IMR-90 (cell line): ENCODE data around the gene ID2. TPM values are rescaled to one million over a fixed set of nuclear protein-coding genes. Genes with fewer than 3 reads are reported as not detected.

Experiments
- ATAC-seq: fragments of 200-7000 bp; cut with Tn5 transposase; 2 replicates; pipeline ENCODE4 v1.9.1; 2020; ENCODE audit warnings: low read depth, mild to moderate bottlenecking, moderate library complexity
- BruUV-seq: library from RNA; stranded (reverse); fragments of 400-500 nt; replicated peaks from 2 replicates; lab custom pipeline; 2021; lab: Mats Ljungman, UMichigan
- CTCF ChIA-PET: fragments of 300-600 bp; formaldehyde crosslinking; extraction: SDS; loops from one replicate; lab custom pipeline; 2021; ENCODE audit warnings: antibody characterized with exemption; lab: Yijun Ruan, JAX
- POLR2A ChIA-PET: fragments of 300-600 bp; sonication (Branson Sonifier 250); formaldehyde crosslinking; loops from one replicate; lab custom pipeline; 2022; ENCODE audit warnings: antibody characterized with exemption; ENCODE audit not compliant: unreplicated experiment; lab: Charles Lee
- DNase-seq: peaks from one replicate; pipeline ENCODE4 v3.0.0; 2013
- H2AFZ ChIP-seq: replicated peaks from 2 replicates; pipeline ENCODE3; 2013; ENCODE audit warnings: low read length, mild to moderate bottlenecking; ENCODE audit not compliant: poor library complexity
- H2AK5ac ChIP-seq: 2 replicates; pipeline ENCODE4 v1.6.1; 2013; ENCODE audit warnings: low read depth, low read length, inconsistent platforms
- H2AK9ac ChIP-seq: replicated peaks from 2 replicates; pipeline ENCODE3; 2013; ENCODE audit warnings: mild to moderate bottlenecking, low read depth, low read length, moderate library complexity; ENCODE audit not compliant: poor library complexity
- H2BK120ac ChIP-seq: 2 replicates; pipeline ENCODE4 v1.6.1; 2013; ENCODE audit warnings: low read depth, low read length, inconsistent platforms
- H2BK15ac ChIP-seq: 3 replicates; pipeline ENCODE4 v1.6.1; 2013; ENCODE audit warnings: low read depth, low read length, inconsistent platforms
- H2BK20ac ChIP-seq: 2 replicates; pipeline ENCODE4 v1.6.1; 2013; ENCODE audit warnings: low read depth, mild to moderate bottlenecking, inconsistent platforms, low read length, moderate library complexity
- H2BK5ac ChIP-seq: 2 replicates; pipeline ENCODE4 v1.6.1; 2013; ENCODE audit warnings: mild to moderate bottlenecking, low read depth, low read length, inconsistent platforms; ENCODE audit not compliant: poor library complexity, severe bottlenecking
- H3K14ac ChIP-seq: replicated peaks from 2 replicates; pipeline ENCODE4 v1.6.1; 2013; ENCODE audit warnings: low read depth, low read length, inconsistent platforms
- H3K18ac ChIP-seq: 2 replicates; pipeline ENCODE4 v1.6.1; 2013; ENCODE audit warnings: low read depth, low read length, control low read depth
- H3K23ac ChIP-seq: 2 replicates; pipeline ENCODE4 v1.6.1; 2013; ENCODE audit warnings: low read depth, low read length, inconsistent platforms
- H3K27ac ChIP-seq: 2 replicates; pipeline ENCODE4 v1.5.1; 2013; ENCODE audit warnings: mild to moderate bottlenecking, control low read depth, low read length; ENCODE audit not compliant: insufficient read depth
- H3K27me3 ChIP-seq: 2 replicates; pipeline ENCODE4 v1.6.1; 2013; ENCODE audit warnings: low read length; ENCODE audit not compliant: control insufficient read depth, insufficient read depth
- H3K36me3 ChIP-seq: 2 replicates; pipeline ENCODE4 v1.6.1; 2013; ENCODE audit warnings: low read length, mixed read lengths; ENCODE audit not compliant: control insufficient read depth, insufficient read depth
- H3K4ac ChIP-seq: 2 replicates; pipeline ENCODE4 v1.6.1; 2013; ENCODE audit warnings: low read depth, low read length, inconsistent platforms
- H3K4me1 ChIP-seq: 2 replicates; pipeline ENCODE4 v1.6.1; 2013; ENCODE audit warnings: low read length, mixed read lengths; ENCODE audit not compliant: control insufficient read depth, insufficient read depth
- H3K4me2 ChIP-seq: 2 replicates; pipeline ENCODE4 v1.6.1; 2013; ENCODE audit warnings: low read depth, mild to moderate bottlenecking, control low read depth, low read length, moderate library complexity
- H3K4me3 ChIP-seq: 2 replicates; pipeline ENCODE4 v1.5.1; 2013; ENCODE audit warnings: low read depth, mild to moderate bottlenecking, control low read depth, low read length, moderate library complexity; ENCODE audit not compliant: insufficient read depth
- H3K56ac ChIP-seq: 2 replicates; pipeline ENCODE4 v1.6.1; 2013; ENCODE audit warnings: low read length, inconsistent platforms; ENCODE audit not compliant: insufficient read depth; ENCODE audit errors: extremely low read depth
- H3K79me1 ChIP-seq, 2 experiments: 2 replicates each; pipeline ENCODE4 v1.6.1; 2013; ENCODE audit warnings: low read length in 2 of 2, inconsistent platforms in 1 of 2, low read depth in 1 of 2
- H3K9ac ChIP-seq: 2 replicates; pipeline ENCODE4 v1.6.1; 2013; ENCODE audit warnings: low read depth, low read length, control low read depth
- H3K9me1 ChIP-seq: 2 replicates; pipeline ENCODE4 v1.6.1; 2013; ENCODE audit warnings: low read length, inconsistent platforms; ENCODE audit not compliant: insufficient read depth
- H3K9me3 ChIP-seq: 2 replicates; pipeline ENCODE4 v1.6.1; 2013; ENCODE audit warnings: low read length; ENCODE audit not compliant: control insufficient read depth, insufficient read depth
- H4K20me1 ChIP-seq: 2 replicates; pipeline ENCODE4 v1.6.1; 2013; ENCODE audit warnings: low read length, inconsistent platforms; ENCODE audit not compliant: insufficient read depth
- H4K5ac ChIP-seq: 2 replicates; pipeline ENCODE4 v1.6.1; 2013; ENCODE audit warnings: mild to moderate bottlenecking, low read depth, low read length, control low read depth
- H4K8ac ChIP-seq, 2 experiments: 2 replicates each; pipeline ENCODE4 v1.6.1; 2013; ENCODE audit warnings: low read depth in 2 of 2, low read length in 2 of 2, control low read depth in 1 of 2, inconsistent platforms in 1 of 2
- H4K91ac ChIP-seq: 2 replicates; pipeline ENCODE4 v1.6.1; 2013; ENCODE audit warnings: low read depth, low read length, inconsistent platforms; ENCODE audit not compliant: insufficient read depth
- BHLHE40 ChIP-seq: fragments of 150-350 bp; IDR thresholded peaks from 2 replicates; pipeline ENCODE4 v1.6.1; 2016; ENCODE audit warnings: mild to moderate bottlenecking, low read depth, low read length
- CEBPB ChIP-seq: IDR thresholded peaks from 2 replicates; pipeline ENCODE4 v1.6.1; 2012; ENCODE audit warnings: low read depth, low read length, improper control_type of control experiment
- CHD1 ChIP-seq: IDR thresholded peaks from 2 replicates; pipeline ENCODE4 v1.6.1; 2012; ENCODE audit warnings: low read depth, low read length, improper control_type of control experiment
- MAFK ChIP-seq: IDR thresholded peaks from 2 replicates; pipeline ENCODE4 v1.6.1; 2012; ENCODE audit warnings: low read depth, low read length, improper control_type of control experiment
- MAZ ChIP-seq: IDR thresholded peaks from 2 replicates; pipeline ENCODE4 v1.6.1; 2012; ENCODE audit warnings: low read depth, mild to moderate bottlenecking, low read length, improper control_type of control experiment, moderate library complexity, borderline replicate concordance
- MXI1 ChIP-seq: IDR thresholded peaks from 2 replicates; pipeline ENCODE4 v1.6.1; 2012; ENCODE audit warnings: low read depth, mild to moderate bottlenecking, low read length, moderate library complexity, borderline replicate concordance
- NFE2L2 ChIP-seq: fragments of 150-350 bp; IDR thresholded peaks from 2 replicates; pipeline ENCODE4 v1.6.1; 2016; ENCODE audit warnings: low read depth, mild to moderate bottlenecking, low read length
- POLR2A ChIP-seq: IDR thresholded peaks from 2 replicates; pipeline ENCODE4 v1.6.1; 2012; ENCODE audit warnings: mild to moderate bottlenecking, low read depth, low read length
- RAD21 ChIP-seq: IDR thresholded peaks from 2 replicates; pipeline ENCODE4 v1.6.1; 2012; ENCODE audit warnings: low read length, improper control_type of control experiment
- RCOR1 ChIP-seq: IDR thresholded peaks from 2 replicates; pipeline ENCODE4 v1.6.1; 2012; ENCODE audit warnings: mild to moderate bottlenecking, low read length, improper control_type of control experiment; ENCODE audit not compliant: insufficient replicate concordance
- RFX5 ChIP-seq: IDR thresholded peaks from 2 replicates; pipeline ENCODE4 v1.8.0; 2012; ENCODE audit warnings: low read depth, mild to moderate bottlenecking, low read length, moderate library complexity
- SMC3 ChIP-seq: fragments of 150-350 bp; IDR thresholded peaks from 2 replicates; pipeline ENCODE4 v1.6.1; 2016; ENCODE audit warnings: low read depth, mild to moderate bottlenecking, antibody characterized with exemption, low read length, moderate library complexity
- WGBS, 2 experiments: methylation state at CpG; one replicate each; pipeline versions ENCODE4 v1.1.5 to v1.1.7; 2013; ENCODE audit warnings: missing lambda C conversion rate in 2 of 2; ENCODE audit not compliant: insufficient read length in 1 of 2; ENCODE audit errors: extremely low coverage in 2 of 2; 5-methylcytosine and 5-hydroxymethylcytosine counted together
- dilution Hi-C: fragments of 300-500 bp; cut with HindIII; formaldehyde crosslinking; loops from one replicate; pipeline ENCODE4 v1.14.3; 2018; ENCODE audit warnings: low sequenced_read_pairs; ENCODE audit not compliant: unreplicated experiment
- in situ Hi-C: fragments of 300-500 bp; cut with MboI; formaldehyde crosslinking; loops from 3 replicates; pipeline ENCODE4 v1.14.3; 2019; ENCODE audit warnings: low sequenced_read_pairs, inconsistent platforms, mixed read lengths
- intact Hi-C: fragments of 100-400 bp; cut with micrococcal nuclease; formaldehyde crosslinking; loops from 2 replicates; pipeline ENCODE4 v1.10.0; 2022
- polyA plus RNA-seq, 3 experiments: library from polyadenylated mRNA; depleted of rRNA; stranded (reverse); fragments of >200 nt; gene quantifications; 2 replicates each; pipeline ENCODE4 v1.2.3, GENCODE V29; 2012; ENCODE audit warnings: low replicate concordance in 1 of 3
- total RNA-seq: library from RNA; depleted of rRNA; stranded (reverse); fragments of >200 nt; gene quantifications from 2 replicates; pipeline ENCODE4 v1.2.3, GENCODE V29; 2012
- TF ChIP-seq, protein P1 (sequence below): fragments of 150-350 bp; IDR thresholded peaks from 2 replicates; pipeline ENCODE4 v1.6.1; 2017; ENCODE audit warnings: mild to moderate bottlenecking, antibody characterized with exemption, low read length, low read depth
- TF ChIP-seq, protein P2 (sequence below): fragments of 150-350 bp; IDR thresholded peaks from 2 replicates; pipeline ENCODE4 v1.6.1; 2016; ENCODE audit warnings: low read depth, mild to moderate bottlenecking, low read length, moderate library complexity, borderline replicate concordance

ID2 gene
- total and polyA plus RNA-seq, 2 of the 4 experiments (the other 2 are of a cell fraction) = 264 to 389 TPM

DNA sequence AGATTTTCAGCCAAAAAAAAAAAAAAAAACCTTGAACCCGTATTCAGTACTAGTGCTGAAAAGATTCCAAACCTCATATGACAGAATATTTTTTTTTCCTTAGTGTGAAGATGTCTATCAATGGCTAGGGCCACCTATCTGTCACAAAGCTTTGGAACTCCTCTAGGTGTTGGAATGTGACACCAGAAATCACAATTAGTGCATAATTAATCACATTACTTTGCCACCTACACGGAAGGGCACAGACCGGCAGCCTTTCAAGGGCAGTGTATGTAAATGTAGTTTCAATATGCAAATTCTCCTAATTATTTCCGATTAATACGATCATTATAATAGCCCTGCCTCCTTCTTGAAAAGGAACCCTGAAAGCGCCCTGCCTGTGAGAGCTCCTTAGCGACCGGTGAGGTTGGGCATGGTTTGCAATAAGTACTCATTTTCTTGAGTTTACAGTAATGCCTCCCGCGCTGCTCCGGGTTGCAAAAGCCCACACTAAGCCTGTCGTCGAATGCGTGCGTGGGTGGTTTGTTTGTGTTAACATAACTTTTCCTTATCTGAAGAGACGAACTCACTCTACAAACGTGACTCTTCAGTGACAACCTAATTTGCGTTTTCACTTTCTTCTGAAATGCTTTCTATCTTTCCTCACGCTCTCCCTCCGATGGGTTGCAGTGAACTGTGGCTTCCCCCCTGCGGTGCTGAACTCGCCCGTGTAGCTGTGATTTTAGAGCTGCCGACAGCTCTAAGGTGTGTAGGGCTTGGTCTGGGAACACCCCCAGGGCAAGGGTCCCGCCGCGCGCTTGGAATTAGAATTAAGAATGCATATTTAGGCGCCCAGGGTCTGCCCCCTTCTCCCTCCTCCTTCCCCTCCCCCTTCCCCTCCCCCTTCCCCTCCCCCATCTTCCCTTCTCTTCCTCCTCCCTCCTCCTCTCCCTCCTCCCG lies 765 bp upstream of the ID2 start:
- Histone ChIP-seq H2AK5ac (peak overlapping the region; percentile 40; the same call in 1 of the 2 replicates), H2BK15ac (peak overlapping the region; percentile 58; the same call in 1 of the 3 replicates), H3K27me3 (no peaks in the 10 kb centered on the region), H4K5ac (peak overlapping the region; percentile 65), H3K79me1 (peaks cover 0 to 9% of the 10 kb centered on the region in 2 experiments; a peak in 2 of 4 replicates), H3K14ac (peak overlapping the region; percentile 70), H3K23ac (peak overlapping the region; percentile 92), H3K56ac (peak overlapping the region; percentile 92), H3K4me3 (peak overlapping the region; percentile 55), H3K9ac (peak overlapping the region; percentile 84), H2BK5ac (peak overlapping the region; percentile 86), H2AFZ (peak overlapping the region; percentile 92), H2BK20ac (peak overlapping the region; percentile 66), H3K4me2 (peak overlapping the region; percentile 92), H4K8ac (peak overlapping the region; percentile 61 to 67; a peak in 3 of 4 replicates), H3K36me3 (peaks cover 5% of the 10 kb centered on the region), H4K20me1 (peaks cover 21% of the 10 kb centered on the region), H3K4ac (peak overlapping the region; percentile 91), H3K9me1 (no peaks in the 10 kb centered on the region), H3K27ac (peak overlapping the region; percentile 90), H3K4me1 (peaks cover 14% of the 10 kb centered on the region), H3K9me3 (no peaks in the 10 kb centered on the region), H3K18ac (peak overlapping the region; percentile 67), H2BK120ac (peak overlapping the region; percentile 79), H2AK9ac (peak overlapping the region; percentile 7), H4K91ac (peak overlapping the region; percentile 92)
- intact Hi-C loops (loop anchor here (1.0 to 10.0 kb wide), 8 partner anchors 166 to 956 kb away; no protein-coding TSS in a partner anchor), dilution Hi-C loops (no loop called here), in situ Hi-C loops (loop anchor here (10.0 to 25.0 kb wide), 5 partner anchors 376 to 1569 kb away; no protein-coding TSS in a partner anchor)
- POLR2A ChIA-PET = interaction anchor here (0.6 to 1.4 kb wide), 6 partner anchors 11 to 1266 kb away, joined by 3 to 5 read pairs (median 3); no protein-coding TSS in a partner anchor
- no TSS peak for BruUV-seq
- peak; percentile 92 for DNase-seq
- CTCF ChIA-PET = interaction anchor here (0.6 to 1.4 kb wide), 7 partner anchors 11 to 1254 kb away, joined by 3 to 5 read pairs (median 3); no protein-coding TSS in a partner anchor
- ATAC-seq = no peak; the same call in 1 of the 2 replicates
- no CpG with 5 or more reads among the region's 30 CpGs for WGBS, 2 experiments
- no peak for TF ChIP-seq NFE2L2
- TF ChIP-seq POLR2A = peak; percentile 80
- peak; percentile 93 for TF ChIP-seq CHD1
- no peak; the same call in 1 of the 2 replicates for TF ChIP-seq RFX5
- peak; percentile 71; the same call in 1 of the 2 replicates for TF ChIP-seq MXI1
- peak; percentile 99 for TF ChIP-seq BHLHE40
- peak; percentile 29; the same call in 1 of the 2 replicates for TF ChIP-seq RAD21
- TF ChIP-seq MAZ = 0 out of 2 replicates have a peak, but pooled peaks have one; percentile 42
- TF ChIP-seq CEBPB = peak; percentile 92
- no peak for TF ChIP-seq RCOR1
- TF ChIP-seq, protein P1, sequence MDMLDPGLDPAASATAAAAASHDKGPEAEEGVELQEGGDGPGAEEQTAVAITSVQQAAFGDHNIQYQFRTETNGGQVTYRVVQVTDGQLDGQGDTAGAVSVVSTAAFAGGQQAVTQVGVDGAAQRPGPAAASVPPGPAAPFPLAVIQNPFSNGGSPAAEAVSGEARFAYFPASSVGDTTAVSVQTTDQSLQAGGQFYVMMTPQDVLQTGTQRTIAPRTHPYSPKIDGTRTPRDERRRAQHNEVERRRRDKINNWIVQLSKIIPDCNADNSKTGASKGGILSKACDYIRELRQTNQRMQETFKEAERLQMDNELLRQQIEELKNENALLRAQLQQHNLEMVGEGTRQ = no peak
- TF ChIP-seq, protein P2, sequence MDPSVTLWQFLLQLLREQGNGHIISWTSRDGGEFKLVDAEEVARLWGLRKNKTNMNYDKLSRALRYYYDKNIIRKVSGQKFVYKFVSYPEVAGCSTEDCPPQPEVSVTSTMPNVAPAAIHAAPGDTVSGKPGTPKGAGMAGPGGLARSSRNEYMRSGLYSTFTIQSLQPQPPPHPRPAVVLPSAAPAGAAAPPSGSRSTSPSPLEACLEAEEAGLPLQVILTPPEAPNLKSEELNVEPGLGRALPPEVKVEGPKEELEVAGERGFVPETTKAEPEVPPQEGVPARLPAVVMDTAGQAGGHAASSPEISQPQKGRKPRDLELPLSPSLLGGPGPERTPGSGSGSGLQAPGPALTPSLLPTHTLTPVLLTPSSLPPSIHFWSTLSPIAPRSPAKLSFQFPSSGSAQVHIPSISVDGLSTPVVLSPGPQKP = no peak
- no peak; the same call in 1 of the 2 replicates for TF ChIP-seq SMC3
- TF ChIP-seq MAFK = 0 out of 2 replicates have a peak, but pooled peaks have one; percentile 6
